Fibroblast of villous mesenchyme (primary cell): ENCODE measurements around the gene CATSPERB. TPM values are rescaled to one million over a fixed set of nuclear protein-coding genes. Genes with fewer than 3 reads are reported as not detected.
"Not testable (repeated sequence)": the region's sequence is repeated elsewhere in the genome, so short reads cannot be mapped to it uniquely, and the experiment has no call there.

Experiments
- DNase-seq: peaks from one replicate; pipeline ENCODE4 v3.0.0-alpha.2; 2010; ENCODE audit warnings: low read depth
- H3K4me3 ChIP-seq: 2 replicates; pipeline ENCODE4 v1.5.1; 2011; ENCODE audit warnings: low read depth, mild to moderate bottlenecking, low read length
- total RNA-seq: library from RNA; depleted of rRNA; stranded (reverse); fragments of >200 nt; gene quantifications from 2 replicates; pipeline ENCODE4 v1.2.3, GENCODE V29; 2012
- TF ChIP-seq, protein P1 (sequence below): IDR thresholded peaks from 2 replicates; pipeline ENCODE4 v1.5.1; 2012; ENCODE audit warnings: low read depth, mild to moderate bottlenecking, low read length; ENCODE audit not compliant: insufficient read depth

The CATSPERB gene
- total RNA-seq, 1 donor: under 0.01 TPM

DNA sequence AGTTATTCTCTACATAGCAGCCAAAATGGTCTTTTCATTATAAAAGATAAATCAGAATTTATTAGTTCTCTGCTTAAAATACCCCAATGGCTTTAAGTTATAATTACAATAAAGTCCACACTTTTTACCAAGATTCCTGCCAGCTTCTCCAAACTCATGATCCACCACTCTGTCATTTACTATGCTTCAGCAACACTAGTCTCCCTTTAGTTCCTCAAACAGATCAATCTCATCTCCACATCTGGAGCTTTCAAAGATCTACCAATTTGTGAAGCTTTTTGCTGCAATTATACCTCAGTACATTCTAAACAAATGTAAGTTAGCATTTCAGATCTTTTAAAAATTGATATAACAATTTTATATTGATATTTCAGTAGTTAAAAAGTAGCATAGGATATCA, 24.9 kb downstream of the CATSPERB start:
- TF ChIP-seq, protein P1, sequence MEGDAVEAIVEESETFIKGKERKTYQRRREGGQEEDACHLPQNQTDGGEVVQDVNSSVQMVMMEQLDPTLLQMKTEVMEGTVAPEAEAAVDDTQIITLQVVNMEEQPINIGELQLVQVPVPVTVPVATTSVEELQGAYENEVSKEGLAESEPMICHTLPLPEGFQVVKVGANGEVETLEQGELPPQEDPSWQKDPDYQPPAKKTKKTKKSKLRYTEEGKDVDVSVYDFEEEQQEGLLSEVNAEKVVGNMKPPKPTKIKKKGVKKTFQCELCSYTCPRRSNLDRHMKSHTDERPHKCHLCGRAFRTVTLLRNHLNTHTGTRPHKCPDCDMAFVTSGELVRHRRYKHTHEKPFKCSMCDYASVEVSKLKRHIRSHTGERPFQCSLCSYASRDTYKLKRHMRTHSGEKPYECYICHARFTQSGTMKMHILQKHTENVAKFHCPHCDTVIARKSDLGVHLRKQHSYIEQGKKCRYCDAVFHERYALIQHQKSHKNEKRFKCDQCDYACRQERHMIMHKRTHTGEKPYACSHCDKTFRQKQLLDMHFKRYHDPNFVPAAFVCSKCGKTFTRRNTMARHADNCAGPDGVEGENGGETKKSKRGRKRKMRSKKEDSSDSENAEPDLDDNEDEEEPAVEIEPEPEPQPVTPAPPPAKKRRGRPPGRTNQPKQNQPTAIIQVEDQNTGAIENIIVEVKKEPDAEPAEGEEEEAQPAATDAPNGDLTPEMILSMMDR: no peak

DNA sequence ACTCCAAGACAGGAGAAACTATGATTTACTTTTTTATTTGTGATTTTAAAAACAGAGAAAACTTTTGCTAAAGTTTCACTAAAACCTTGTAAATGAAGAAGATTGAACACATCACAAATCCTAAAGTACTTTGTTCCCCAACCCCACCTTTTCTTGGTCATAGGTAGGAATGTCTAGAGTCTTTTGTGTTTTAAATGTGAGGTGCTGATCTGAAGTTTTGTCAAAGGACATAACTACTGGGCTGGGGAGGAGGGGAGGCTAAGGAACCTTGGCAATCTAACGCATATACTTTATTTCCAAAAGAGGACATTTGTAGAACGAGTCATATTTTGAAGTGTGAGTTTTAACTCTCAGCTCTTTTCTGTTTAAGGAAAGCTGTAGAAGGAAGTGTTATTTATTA, 37.2 kb downstream of the CATSPERB start:
- TF ChIP-seq, protein P1: no peak
- no peak overlapping the region for H3K4me3 ChIP-seq
- DNase-seq: no peak

More for the DNA sequence above, 24.9 kb downstream of the CATSPERB start:
- H3K4me3 ChIP-seq: no peak overlapping the region
- no peak for DNase-seq

DNA sequence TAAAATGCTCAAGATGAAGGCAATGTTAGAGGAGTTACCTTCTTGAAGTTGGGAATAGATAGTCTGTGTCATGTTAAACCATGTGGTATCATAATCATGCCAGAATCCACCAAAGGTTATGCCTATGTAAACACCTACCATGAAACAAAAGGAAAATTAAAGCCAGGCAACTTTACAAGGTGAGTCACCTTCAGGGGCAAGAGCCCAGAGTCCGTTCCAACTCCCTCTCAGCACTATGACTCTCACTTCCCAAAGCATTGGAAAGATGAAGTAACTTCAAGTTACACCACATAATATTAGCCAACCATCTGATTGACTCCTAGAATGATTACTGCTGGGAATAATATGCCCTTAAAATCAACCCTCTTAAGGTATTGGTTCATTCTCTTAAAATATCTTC, 38.5 kb downstream of the CATSPERB start:
- no peak for DNase-seq
- TF ChIP-seq, protein P1: no peak
- H3K4me3 ChIP-seq: no peak overlapping the region

DNA sequence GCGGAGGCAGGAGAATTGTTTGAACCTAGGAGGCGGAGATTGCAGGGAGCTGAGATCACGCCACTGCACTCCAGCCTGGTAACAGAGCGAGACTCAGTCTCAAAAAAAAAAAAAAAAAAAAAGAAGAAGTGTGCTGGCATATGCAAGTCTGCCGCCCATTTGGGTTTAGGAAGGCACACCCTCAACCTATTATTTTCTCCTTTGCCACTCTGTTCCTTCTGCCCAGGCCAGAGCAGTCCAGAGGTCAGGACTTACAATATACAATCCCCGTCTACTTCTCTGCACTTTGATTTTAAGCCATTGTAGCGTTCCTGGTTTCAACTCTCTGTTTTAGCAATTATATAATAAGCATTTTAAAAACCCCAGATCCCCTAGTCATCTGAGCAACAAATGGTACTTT, 39.8 kb downstream of the CATSPERB start:
- TF ChIP-seq, protein P1: no peak
- no peak for DNase-seq
- H3K4me3 ChIP-seq: no peak overlapping the region

DNA sequence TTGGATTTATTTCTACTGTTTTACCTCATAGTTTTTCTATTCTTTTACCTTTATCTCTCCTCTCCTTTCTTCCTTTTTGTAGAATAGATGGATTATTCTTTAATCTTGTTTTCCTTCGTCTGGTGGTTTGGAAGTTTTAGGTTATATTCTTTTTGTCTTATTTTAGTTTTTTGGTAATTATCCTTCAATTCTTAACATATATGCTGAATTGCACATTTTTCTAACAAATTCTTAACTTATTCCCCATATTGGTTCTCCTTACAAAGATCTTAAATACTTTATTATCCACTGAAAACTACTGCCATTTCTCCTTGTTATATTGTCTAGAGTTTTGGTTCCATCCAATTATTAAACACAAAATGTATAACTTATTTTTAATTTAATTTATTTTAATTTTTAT, 42.3 kb downstream of the CATSPERB start:
- TF ChIP-seq, protein P1: no peak
- no peak for DNase-seq
- H3K4me3 ChIP-seq: no peak overlapping the region

DNA sequence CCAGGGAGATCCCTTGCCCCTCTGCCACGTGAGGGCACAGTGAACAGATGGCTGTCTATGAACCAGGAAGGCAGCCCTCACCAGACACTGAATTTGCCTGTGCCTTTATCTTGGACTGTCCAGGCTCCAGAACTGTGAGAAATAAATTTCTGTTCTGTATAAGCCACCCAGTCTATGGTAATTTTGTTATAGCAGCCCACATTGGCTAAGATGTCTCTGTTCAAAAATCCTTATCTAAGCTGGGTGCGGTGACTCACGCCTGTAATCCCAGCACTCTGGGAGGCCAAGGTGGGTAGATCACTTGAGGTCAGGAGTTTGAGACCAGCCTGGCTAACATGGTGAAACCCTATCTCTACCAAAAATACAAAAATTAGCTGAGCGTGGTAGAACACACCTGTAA, 44.5 kb downstream of the CATSPERB start:
- not testable (repeated sequence) for H3K4me3 ChIP-seq, DNase-seq

DNA sequence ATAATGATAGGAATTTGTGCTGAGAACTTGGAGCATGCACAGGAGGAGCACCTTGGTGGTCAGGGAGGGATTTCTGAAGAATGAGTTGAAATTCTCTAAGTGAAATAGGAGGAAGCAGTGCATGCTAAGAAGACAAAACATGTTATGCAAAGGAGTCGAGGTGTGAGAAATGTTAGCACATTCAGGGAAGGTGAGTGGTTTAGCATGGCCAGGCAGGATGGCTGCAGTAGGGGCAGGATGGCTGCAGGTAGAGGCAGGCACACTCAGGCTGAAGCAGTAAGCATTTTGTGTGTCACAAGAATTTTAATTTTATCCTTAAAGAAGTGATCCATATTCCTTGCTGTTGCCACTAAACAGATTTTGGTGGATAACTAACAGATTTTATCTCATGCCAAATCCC, 46.3 kb downstream of the CATSPERB start:
- no peak for DNase-seq
- H3K4me3 ChIP-seq: no peak overlapping the region
- TF ChIP-seq, protein P1: no peak
